HepG2 (cell line): Measurements from ENCODE around the gene SBSN. TPM values are rescaled to one million over a fixed set of nuclear protein-coding genes. Genes with fewer than 3 reads are reported as not detected.

Source experiments
- ATAC-seq: fragments of 200-7000 bp; cut with Tn5 transposase; 3 replicates; pipeline ENCODE4 v1.9.1; 2020; ENCODE audit warnings: mild to moderate bottlenecking, moderate library complexity
- BruUV-seq: library from RNA; stranded (reverse); fragments of 400-500 nt; replicated peaks from 2 replicates; lab custom pipeline; 2021; lab: Mats Ljungman, UMichigan
- CTCF ChIA-PET: fragments of 300-600 bp; formaldehyde crosslinking; extraction: SDS; loops from one replicate; lab custom pipeline; 2021; ENCODE audit warnings: low total read pairs, inconsistent platforms, low intra/inter-chr PET ratio; lab: Yijun Ruan, JAX
- POLR2A ChIA-PET: fragments of 350-600 bp; sonication (Branson Sonifier 250); formaldehyde crosslinking; loops from one replicate; lab custom pipeline; 2020; ENCODE audit warnings: antibody characterized with exemption, inconsistent platforms; lab: Yijun Ruan, JAX
- DNase-seq: peaks from one replicate; pipeline ENCODE4 v3.0.0-alpha.2; 2015; ENCODE audit warnings: low spot score
- FAIRE-seq: peaks from 3 replicates; lab custom pipeline; 2011; peaks lifted over from hg19 to GRCh38; lab: Jason Lieb, UNC
- H2AFZ ChIP-seq: one replicate; pipeline ENCODE4 v1.6.1; 2011; ENCODE audit warnings: low read length, inconsistent platforms
- H3K27ac ChIP-seq: fragments of 300-600 bp; 3 replicates; pipeline ENCODE4 v1.8.0; 2011; ENCODE audit warnings: mixed run types, mild to moderate bottlenecking, mixed read lengths, low read length, inconsistent platforms; ENCODE audit not compliant: insufficient read depth; ENCODE audit errors: extremely low read length
- H3K27me3 ChIP-seq, 2 experiments: fragments of 200-600 bp in 1 of 2; 2 replicates in 1 of 2; 3 replicates in 1 of 2; pipeline versions ENCODE4 v1.6.0 to v1.8.0; 2011; ENCODE audit warnings: low read length in 2 of 2, mild to moderate bottlenecking in 2 of 2, moderate library complexity in 2 of 2, inconsistent platforms in 1 of 2; ENCODE audit not compliant: insufficient read depth in 2 of 2, control insufficient read depth in 1 of 2
- H3K36me3 ChIP-seq, 2 experiments: fragments of 200-600 bp in 1 of 2; replicated peaks in 1 of 2; 2 replicates in 1 of 2; 3 replicates in 1 of 2; pipeline versions ENCODE4 v1.5.1 to v1.8.0; 2011; ENCODE audit warnings: low read length in 2 of 2, inconsistent platforms in 1 of 2; ENCODE audit not compliant: insufficient read depth in 2 of 2, control insufficient read depth in 1 of 2
- H3K4me1 ChIP-seq: 2 replicates; pipeline ENCODE4 v1.5.1; 2012; ENCODE audit warnings: low read length, inconsistent platforms; ENCODE audit not compliant: insufficient read depth
- H3K4me2 ChIP-seq: 2 replicates; pipeline ENCODE4 v1.6.0; 2011; ENCODE audit warnings: low read depth, low read length, inconsistent platforms
- H3K4me3 ChIP-seq, 3 experiments: fragments of 200-600 bp in 1 of 3; sonication (generic), shearing (Covaris generic) in 1 of 3; replicated peaks in 1 of 3; 2 replicates each; pipeline ENCODE4 v1.5.1; 2011 to 2016; ENCODE audit warnings: low read length in 3 of 3, inconsistent platforms in 2 of 3, low read depth in 2 of 3, mild to moderate bottlenecking in 2 of 3, control low read depth in 1 of 3, mixed read lengths in 1 of 3; ENCODE audit not compliant: insufficient read depth in 1 of 3
- H3K79me2 ChIP-seq: one replicate; pipeline ENCODE4 v1.6.1; 2011; ENCODE audit warnings: low read length, inconsistent platforms; ENCODE audit not compliant: insufficient read depth
- H3K9ac ChIP-seq: 2 replicates; pipeline ENCODE4 v1.6.0; 2011; ENCODE audit warnings: mild to moderate bottlenecking, low read depth, low read length, inconsistent platforms; ENCODE audit not compliant: insufficient read depth
- H3K9me3 ChIP-seq: 2 replicates; pipeline ENCODE4 v1.5.1; 2012; ENCODE audit warnings: mild to moderate bottlenecking, low read length
- H4K20me1 ChIP-seq: 2 replicates; pipeline ENCODE4 v1.6.0; 2011; ENCODE audit warnings: inconsistent platforms, mild to moderate bottlenecking, low read length, moderate library complexity; ENCODE audit not compliant: insufficient read depth
- AKAP8 ChIP-seq: sonication (generic); formaldehyde crosslinking; IDR thresholded peaks from 2 replicates; pipeline ENCODE4 v1.5.1; 2020; ENCODE audit warnings: mild to moderate bottlenecking, missing genetic modification reagents
- GATAD1 ChIP-seq: IDR thresholded peaks from 2 replicates; pipeline ENCODE4 v1.6.1; 2016; ENCODE audit warnings: missing genetic modification reagents, missing compliant biosample characterization
- WGBS: methylation state at CpG from one replicate; pipeline ENCODE4 v1.1.6; 2017; ENCODE audit warnings: low lambda C conversion rate; 5-methylcytosine and 5-hydroxymethylcytosine counted together
- in situ Hi-C: cut with HindIII; loops from 2 replicates; pipeline ENCODE4 v1.10.0; 2017; ENCODE audit warnings: low pct_unique_long_range_greater_than_20kb; ENCODE audit not compliant: extremely low pct_ligation_motif_present
- intact Hi-C: fragments of 100-400 bp; cut with micrococcal nuclease; formaldehyde crosslinking; loops from one replicate; pipeline ENCODE4 v1.10.0; 2022; ENCODE audit not compliant: unreplicated experiment
- polyA plus RNA-seq, 8 experiments: library from polyadenylated mRNA; depleted of rRNA in 3 of 8; stranded (reverse) in 7 of 8; unstranded in 1 of 8; fragments of >200 nt; fragmentation: Illumina TruSeq in 4 of 8; extraction: Trizol in 4 of 8; gene quantifications; 2 replicates each; pipeline versions ENCODE4 v1.2.1 to v1.2.3, GENCODE V29; 2011 to 2016; ENCODE audit warnings: low read depth in 4 of 8, missing spikeins in 1 of 8, mixed read lengths in 1 of 8; ENCODE audit not compliant: insufficient read depth in 1 of 8
- total RNA-seq, 5 experiments: library from RNA; depleted of rRNA; stranded (reverse); fragments of >200 nt; fragmentation: Illumina TruSeq; extraction: Trizol; gene quantifications; 2 replicates each; pipeline ENCODE4 v1.2.3, GENCODE V29; 2016; ENCODE audit warnings: low read depth in 1 of 5
- TF ChIP-seq, protein P1 (sequence below): IDR thresholded peaks from 2 replicates; pipeline ENCODE4 v1.6.1; 2016; ENCODE audit warnings: low read depth, control low read depth
- TF ChIP-seq, protein P2 (sequence below): sonication (generic); formaldehyde crosslinking; IDR thresholded peaks from 2 replicates; pipeline ENCODE4 v1.4.0; 2020; ENCODE audit warnings: mild to moderate bottlenecking, missing genetic modification reagents
- TF ChIP-seq, protein P3 (sequence below): sonication (generic); formaldehyde crosslinking; IDR thresholded peaks from 2 replicates; pipeline ENCODE4 v1.5.0; 2020; ENCODE audit warnings: mild to moderate bottlenecking, missing genetic modification reagents

Gene SBSN
- total and polyA plus RNA-seq, 2 of the 13 experiments (the other 11 are each of a cell fraction or from before 2014, with no cell fraction given), result not detected

DNA sequence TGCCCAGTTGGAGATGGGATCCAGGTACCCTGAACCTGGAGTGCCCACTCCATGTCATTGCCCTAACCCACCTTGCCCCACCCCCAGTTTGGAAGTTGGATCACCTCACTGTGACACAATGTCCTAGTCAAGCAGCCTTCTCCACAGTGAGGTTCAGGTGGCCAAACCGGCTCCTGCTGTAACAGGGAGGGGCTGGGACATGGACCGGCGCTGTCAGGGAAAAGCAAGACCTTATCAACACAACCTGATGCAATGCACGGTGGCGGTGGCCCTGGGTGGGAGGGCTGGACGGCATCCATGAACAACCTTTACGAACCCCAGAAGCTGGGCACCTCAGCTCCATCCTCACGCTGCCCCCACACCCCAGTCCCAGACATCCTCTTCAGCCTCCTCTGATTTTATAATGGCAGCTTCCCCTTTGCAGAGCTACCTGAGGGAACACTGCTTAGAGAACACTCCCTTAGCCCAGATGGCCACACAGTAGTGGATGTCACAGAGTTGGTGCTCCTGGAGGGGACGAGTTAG, 36.2 kb downstream of the SBSN start:
- no peaks in the 10 kb centered on the region for H3K9me3 ChIP-seq
- ATAC-seq (no peak), DNase-seq (no peak), FAIRE-seq (no peak)
- H3K9ac ChIP-seq, result no peak overlapping the region
- TF ChIP-seq GATAD1 (no peak), AKAP8 (CRISPR knock-in tag) (no peak)
- TF ChIP-seq, protein P1, sequence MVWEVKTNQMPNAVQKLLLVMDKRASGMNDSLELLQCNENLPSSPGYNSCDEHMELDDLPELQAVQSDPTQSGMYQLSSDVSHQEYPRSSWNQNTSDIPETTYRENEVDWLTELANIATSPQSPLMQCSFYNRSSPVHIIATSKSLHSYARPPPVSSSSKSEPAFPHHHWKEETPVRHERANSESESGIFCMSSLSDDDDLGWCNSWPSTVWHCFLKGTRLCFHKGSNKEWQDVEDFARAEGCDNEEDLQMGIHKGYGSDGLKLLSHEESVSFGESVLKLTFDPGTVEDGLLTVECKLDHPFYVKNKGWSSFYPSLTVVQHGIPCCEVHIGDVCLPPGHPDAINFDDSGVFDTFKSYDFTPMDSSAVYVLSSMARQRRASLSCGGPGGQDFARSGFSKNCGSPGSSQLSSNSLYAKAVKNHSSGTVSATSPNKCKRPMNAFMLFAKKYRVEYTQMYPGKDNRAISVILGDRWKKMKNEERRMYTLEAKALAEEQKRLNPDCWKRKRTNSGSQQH (CRISPR knock-in tag), result no peak
- TF ChIP-seq, protein P2, sequence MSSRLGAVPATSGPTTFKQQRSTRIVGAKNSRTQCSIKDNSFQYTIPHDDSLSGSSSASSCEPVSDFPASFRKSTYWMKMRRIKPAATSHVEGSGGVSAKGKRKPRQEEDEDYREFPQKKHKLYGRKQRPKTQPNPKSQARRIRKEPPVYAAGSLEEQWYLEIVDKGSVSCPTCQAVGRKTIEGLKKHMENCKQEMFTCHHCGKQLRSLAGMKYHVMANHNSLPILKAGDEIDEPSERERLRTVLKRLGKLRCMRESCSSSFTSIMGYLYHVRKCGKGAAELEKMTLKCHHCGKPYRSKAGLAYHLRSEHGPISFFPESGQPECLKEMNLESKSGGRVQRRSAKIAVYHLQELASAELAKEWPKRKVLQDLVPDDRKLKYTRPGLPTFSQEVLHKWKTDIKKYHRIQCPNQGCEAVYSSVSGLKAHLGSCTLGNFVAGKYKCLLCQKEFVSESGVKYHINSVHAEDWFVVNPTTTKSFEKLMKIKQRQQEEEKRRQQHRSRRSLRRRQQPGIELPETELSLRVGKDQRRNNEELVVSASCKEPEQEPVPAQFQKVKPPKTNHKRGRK (CRISPR knock-in tag), result no peak
- TF ChIP-seq, protein P3, sequence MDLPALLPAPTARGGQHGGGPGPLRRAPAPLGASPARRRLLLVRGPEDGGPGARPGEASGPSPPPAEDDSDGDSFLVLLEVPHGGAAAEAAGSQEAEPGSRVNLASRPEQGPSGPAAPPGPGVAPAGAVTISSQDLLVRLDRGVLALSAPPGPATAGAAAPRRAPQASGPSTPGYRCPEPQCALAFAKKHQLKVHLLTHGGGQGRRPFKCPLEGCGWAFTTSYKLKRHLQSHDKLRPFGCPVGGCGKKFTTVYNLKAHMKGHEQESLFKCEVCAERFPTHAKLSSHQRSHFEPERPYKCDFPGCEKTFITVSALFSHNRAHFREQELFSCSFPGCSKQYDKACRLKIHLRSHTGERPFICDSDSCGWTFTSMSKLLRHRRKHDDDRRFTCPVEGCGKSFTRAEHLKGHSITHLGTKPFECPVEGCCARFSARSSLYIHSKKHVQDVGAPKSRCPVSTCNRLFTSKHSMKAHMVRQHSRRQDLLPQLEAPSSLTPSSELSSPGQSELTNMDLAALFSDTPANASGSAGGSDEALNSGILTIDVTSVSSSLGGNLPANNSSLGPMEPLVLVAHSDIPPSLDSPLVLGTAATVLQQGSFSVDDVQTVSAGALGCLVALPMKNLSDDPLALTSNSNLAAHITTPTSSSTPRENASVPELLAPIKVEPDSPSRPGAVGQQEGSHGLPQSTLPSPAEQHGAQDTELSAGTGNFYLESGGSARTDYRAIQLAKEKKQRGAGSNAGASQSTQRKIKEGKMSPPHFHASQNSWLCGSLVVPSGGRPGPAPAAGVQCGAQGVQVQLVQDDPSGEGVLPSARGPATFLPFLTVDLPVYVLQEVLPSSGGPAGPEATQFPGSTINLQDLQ, result no peak
- WGBS, result 88% methylated on average over 9 of the region's 9 CpGs
- CTCF ChIA-PET, result no interaction called here
- no peak overlapping the region for H3K27ac ChIP-seq
- H3K4me2 ChIP-seq, result no peak overlapping the region
- no peaks in the 10 kb centered on the region for H3K27me3 ChIP-seq
- peaks cover 25% of the 10 kb centered on the region for H3K4me1 ChIP-seq
- in situ Hi-C loops, result no loop called here
- no TSS peak for BruUV-seq
- intact Hi-C loops, result loop anchor here (10.0 kb wide), 1 partner anchor 247 kb away; the partner anchor contains the start of gene LSR
- H4K20me1 ChIP-seq, result no peaks in the 10 kb centered on the region
- no peak overlapping the region for H2AFZ ChIP-seq
- no peaks in the 10 kb centered on the region for H3K36me3 ChIP-seq
- no peaks in the 10 kb centered on the region for H3K79me2 ChIP-seq
- POLR2A ChIA-PET, result no interaction called here
- H3K4me3 ChIP-seq, result no peak overlapping the region
